GM19193 (cell line): ENCODE results near the gene ZNF70.

ENCODE experiments used
- POLR2A ChIP-seq: IDR thresholded peaks from 4 replicates; pipeline ENCODE4 v1.6.1; 2011; ENCODE audit not compliant: insufficient read depth, insufficient read length; ENCODE audit errors: extremely low read depth

The ZNF70 gene

DNA sequence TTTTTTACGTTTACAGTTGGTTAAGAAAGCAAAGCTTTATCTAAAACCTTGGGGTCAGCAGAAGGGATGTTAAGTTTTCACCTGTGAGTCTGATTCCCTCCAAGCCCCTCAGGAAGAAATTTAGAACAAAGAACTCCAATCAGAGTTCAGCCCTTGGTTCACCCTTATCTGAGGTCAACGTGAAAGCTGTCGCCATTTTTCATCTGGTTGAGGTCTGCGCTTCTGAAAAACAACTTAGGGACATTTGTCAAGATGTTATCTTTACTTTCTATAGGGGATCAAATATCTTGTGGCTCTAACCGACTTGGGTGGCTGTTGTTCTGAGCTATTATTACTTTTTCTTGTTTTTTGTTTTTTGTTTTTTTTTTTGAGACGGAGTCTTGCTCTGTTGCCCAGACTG is 30.1 kb downstream of the ZNF70 start:
- no peak for TF ChIP-seq POLR2A

DNA sequence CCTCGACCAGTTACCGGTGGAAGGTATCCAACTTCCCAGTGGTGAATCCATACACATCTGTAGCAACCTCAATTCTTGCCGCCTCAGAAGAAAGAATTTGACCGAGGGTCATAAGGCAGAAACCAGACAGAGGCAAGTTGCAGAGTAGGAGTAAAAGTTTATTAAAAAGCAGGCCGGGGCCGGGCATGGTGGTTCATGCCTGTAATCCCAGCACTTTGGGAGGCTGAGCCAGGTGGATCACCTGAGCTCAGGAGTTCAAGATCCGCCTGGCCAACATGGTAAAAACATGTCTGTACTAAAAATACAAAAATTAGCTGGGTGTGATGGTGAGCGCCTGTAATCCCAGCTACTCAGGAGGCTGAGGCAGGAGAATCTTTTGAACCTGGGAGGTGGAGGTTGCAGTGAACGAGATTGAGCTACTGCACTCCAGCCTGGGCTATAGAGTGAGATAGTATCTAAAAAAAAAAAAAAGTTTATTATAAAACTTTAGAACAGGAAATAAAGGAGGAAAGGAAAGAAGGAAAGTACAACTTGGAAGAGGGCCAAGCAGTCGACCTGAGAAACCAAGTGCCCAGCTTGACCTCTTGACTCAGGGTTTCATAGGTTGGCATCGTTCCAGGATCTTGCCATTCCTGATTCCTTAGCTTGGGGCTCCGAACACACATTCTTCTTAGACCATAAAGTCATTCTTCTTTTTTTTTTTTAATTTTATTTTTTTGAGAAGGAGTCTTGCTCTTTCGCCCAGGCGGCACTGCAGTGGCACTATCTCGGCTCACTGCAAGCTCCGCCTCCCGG is 32.3 kb downstream of the ZNF70 start:
- TF ChIP-seq POLR2A, result no peak

DNA sequence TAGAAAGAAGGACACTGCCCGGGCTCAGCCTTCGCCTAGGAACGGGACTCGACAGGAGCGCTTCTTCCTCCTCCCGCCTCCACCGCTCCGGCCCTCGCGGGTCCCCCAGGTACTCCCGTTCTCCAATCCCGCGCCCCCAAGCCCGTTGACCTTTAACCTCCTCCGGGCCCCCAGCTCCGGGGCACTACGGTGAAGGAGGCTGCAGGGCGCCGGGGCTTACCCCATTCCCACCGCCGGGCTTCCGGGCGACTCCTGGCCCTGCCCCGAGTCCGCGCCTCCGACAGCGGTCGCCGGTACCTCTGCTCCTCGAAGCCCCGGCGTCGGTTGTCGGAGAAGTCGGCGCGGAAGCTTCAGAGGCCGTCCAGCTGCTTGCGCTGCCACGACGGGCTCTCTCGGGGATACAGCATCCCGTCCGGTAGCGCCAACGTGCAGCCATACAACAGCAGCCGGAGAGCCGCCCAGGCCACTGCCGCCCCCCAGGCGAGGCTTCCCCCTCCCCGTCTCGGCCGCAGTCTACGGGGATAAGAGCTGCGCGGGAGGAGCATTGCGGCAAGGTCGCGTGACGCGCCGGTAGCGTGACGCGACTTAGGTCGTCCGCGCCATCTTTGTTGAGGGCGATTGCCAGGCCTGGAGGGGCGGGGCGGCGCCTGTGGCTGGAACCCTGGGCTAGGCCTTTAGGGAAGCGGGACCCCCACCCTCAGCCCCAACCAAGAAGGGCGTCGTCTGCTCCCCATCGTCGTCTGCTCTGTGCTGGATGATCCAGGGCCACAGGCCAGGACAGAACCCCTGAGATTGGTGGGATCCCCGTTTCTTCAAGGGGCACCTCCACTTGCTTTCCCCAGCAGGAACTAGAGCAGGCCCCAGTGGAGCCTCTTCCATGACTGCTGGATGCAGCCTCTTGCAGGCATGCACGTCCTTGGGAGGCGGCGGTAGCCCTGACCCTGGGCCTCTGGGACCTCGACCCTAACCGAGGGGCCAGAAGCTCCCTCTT is 33.8 kb downstream of the ZNF70 start:
- peak; percentile 80 for TF ChIP-seq POLR2A

DNA sequence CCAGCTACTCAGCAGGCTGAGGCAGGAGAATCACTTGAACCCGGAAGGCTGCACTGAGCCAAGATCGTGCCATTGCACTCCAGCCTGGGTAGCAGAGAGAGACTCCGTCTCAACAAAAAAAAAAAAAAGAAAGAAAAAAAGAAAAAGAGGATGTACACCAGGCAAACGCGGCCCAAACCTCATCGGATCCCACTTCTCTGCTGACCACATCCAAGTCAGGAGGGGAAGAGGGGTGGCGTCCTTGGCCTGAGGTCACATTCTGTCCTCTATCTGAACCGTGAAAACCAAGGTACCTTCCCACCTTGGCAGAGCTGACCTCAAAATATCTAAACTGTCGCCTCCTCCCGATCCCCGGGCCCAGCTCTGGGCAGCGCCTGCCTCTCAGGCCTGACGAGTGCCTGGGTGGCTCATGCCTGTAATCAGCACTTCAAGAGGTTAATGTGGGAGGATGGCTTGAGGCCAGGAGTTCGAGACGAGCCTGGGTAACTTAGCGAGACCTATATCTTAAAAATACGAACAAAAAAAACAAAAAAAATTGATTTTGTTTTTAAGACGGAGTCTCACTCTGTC is 35.0 kb downstream of the ZNF70 start:
- TF ChIP-seq POLR2A, result no peak

DNA sequence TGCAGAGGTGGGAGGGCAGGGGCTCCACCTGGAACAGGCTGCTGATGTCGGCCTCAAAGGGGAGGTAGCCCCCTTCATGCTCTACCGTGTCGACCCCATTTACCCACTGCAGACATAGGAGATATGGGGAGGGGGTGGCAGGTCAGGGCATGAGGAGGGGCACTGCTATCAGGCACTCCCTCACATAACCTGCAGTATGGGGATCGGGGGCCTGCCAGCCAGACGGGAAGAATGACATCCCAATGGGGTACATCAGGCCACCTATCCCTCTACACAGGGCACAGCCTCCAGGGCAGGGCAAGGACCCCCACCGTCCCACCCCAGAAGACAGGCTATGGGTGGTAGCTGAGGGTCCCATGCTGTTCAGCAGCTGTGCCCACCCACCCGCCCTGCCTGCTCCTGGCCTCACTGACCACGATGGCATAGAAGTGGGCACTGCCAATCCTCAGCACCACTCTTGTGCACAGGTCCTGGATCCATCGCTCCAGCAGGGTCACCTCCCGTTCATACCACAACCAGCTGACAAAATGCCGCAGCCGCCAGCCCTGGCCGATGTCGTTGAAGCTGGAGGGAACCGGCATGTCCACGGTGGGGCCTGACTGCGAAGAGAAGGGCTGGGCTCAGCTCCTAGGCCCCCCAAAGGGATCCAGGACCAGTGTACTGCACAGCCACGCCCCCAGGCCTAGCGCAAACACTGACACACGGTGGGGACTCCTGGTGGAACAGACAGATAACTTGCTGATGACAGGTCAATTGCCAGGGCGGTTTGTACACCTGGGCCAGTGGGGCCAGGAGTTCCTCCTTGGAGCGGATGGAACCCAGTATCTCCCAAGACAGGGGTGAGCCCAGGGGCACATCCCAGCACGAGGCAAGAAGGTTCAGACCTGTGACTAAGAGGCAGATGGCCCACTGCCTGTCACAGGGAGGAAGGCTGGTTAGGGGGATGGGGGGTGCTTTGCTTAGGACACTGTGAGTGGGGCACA is 36.0 kb downstream of the ZNF70 start:
- TF ChIP-seq POLR2A, result no peak

DNA sequence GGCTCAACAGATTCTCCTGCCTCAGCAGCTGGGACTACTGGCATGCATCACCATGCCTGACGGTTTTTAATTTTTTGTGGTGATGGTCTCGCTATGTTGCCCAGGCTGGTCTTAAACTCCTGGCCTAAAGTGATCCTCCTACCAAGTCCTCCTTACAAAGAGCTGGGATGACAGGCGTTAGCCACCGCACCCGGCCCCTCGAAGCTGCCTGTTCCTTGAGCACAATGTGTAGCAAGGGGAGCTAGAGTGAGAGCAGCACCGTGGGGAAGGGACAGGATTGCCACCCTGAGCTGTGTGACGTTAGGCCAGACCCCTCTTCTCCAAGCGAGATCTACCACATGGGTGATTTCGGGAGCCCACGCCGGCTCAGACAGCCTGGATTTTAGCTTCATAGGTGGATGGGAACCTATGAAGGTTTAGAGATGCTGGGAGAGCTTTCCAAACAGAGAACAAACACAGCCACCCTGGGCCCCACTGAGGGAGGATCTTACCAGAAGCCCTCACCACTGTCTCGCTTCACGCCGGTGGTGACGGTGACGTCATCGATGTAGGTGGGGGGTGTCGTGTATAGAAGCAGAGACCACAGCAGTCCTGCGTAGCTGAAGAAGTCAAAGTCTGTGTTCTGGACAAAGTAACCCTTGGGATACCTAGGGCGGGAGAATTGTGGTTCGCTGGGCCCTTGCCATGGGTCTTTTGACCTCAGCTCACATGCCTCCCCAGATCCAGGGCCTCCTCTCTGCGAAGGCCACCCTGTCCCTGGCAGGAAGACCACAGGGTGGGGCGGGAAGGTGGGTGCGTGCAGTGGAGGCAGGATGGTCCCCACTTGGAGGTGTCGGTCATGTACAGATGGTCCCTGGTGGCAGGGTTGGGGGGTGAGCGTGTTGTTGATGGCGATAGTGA is 37.0 kb downstream of the ZNF70 start:
- TF ChIP-seq POLR2A, result no peak

DNA sequence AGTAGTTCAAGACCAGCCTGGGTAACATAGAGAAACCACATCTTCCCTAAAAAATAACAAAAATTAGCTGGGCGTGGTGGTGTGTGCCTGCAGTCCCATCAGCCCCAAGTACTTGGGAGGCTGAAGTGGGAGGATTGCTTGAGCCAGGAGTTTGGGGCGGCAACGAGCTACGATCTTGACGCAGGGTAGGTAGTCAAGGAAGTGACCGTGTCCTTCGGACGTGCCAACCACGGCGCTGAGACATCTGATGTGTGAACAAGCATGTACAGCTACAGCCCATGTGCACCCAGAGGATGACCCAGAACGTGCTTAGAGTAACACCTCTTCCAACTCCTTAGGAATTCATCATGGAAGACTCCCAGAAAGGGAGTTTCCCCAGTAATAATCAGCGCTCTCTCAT is 38.7 kb downstream of the ZNF70 start:
- TF ChIP-seq POLR2A, result no peak

DNA sequence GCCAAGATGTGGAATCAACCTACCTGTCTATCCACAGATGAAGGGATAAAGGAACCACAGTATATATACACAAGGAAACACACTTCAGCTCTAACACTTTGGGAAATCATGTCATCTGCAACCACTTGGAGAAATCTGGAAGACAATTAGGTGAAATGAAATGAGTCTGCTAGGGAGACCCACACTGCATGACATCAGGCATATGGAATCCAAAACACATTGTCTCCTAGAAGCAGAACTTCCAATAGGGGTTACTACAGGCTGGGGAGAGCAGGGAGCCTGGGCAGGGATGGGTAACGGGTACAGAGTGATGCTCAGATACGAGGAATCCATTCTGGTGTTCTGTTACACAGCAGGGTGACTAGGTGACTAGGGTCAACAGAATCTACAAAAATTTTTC is 41.8 kb downstream of the ZNF70 start:
- no peak for TF ChIP-seq POLR2A

DNA sequence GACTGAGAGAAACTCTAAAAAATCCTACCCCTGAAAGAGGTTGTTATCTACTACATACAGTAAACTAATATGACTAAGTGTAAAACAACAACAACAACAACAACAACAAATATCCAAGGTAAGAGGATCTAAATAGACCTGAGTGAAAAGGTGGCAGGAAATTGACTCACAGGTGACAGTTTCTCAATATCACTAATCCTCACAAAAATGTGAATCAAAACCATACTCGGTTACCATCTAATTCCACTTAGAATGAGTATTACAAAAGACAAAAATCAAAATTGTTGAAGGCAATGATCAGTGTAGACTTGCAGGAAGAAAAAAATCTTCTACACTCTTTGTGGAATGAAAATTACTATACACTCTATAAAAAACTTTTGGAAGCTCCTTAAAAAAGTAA is 42.6 kb downstream of the ZNF70 start:
- no peak for TF ChIP-seq POLR2A

DNA sequence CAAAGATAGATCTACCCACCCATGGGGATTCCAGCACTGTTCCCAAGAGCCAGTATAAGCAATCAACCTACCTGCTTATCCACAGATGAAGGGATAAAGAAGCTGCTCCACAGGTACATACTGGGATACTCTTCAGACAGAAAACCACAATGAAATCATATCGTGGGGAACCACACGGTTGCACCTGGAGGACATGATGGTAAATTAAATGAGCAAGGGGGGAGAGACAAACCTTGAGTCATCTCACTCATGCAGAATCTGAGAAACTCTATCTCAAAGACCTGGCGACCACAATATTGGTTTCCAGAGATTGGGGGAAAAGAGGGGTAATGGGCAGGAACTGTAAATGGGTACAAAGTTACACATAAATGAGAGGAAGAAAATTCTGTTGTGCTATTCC is 45.6 kb downstream of the ZNF70 start:
- no peak for TF ChIP-seq POLR2A

DNA sequence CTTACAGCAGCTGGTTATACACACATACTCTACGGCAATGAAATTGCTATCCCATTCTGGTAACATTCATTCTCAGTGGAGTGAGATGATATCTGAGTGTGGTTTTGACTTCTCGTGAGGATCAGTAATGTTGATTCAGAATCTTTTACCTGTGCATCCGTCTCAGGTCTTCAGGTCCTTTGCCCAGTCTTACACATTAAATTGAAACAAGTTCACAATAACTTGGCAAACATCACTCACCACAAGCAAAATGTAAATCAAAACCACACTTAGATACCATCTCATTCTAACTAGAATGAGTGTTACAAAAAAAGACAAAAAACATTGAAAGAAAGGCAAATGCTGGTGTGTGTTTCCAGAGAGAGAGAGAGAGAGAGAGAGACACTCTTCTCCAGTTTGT is 46.1 kb downstream of the ZNF70 start:
- no peak for TF ChIP-seq POLR2A

DNA sequence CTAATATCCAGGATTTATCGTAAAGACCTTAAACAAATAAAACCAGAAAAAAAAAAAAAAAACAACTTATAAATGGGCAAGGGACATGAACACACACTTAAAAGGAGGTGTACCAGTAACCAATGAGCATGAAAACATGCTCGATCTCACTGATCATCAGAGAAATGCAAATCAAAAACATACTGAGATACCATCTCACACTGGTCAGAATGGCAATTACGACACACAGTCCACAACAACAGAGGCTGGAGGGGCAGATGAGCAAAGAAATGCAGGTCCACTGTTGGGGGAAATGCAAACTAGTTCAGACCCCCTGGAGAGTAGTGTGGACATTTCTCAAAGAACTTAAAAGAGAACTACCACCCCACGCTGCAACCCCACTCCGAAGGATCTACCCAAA is 46.9 kb downstream of the ZNF70 start:
- no peak for TF ChIP-seq POLR2A

DNA sequence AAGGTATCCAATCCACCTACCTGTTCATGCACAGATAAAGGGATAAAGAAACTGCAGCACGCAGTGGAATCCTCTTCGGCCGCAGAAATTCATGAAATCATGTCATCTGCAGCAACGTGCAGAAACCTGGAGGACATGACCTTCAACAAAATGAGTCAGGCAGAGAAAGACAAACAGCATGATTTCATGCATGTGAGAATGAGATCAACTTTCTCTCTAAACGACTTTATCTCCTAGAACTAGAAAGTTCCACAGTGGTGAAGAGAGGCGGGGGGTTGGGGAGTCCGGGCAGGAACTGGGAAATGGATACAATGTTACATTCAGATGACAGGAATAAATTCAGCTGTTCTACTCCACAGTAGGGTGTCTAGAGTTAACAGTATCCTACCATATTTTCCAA is 50.2 kb downstream of the ZNF70 start:
- no peak for TF ChIP-seq POLR2A
